Lower leg skin (tissue), 3 donors: ENCODE results near the gene AP1S1.

ENCODE experiments used
- POLR2A ChIP-seq, 2 donors: fragments of 450-650 bp; IDR thresholded peaks; one replicate each; pipeline ENCODE4 v1.6.1; 2016 to 2017; ENCODE audit warnings: antibody characterized with exemption in 2 of 2, mild to moderate bottlenecking in 1 of 2, moderate library complexity in 1 of 2
- TF ChIP-seq, protein P1 (sequence below), 3 donors: fragments of 450-650 bp; IDR thresholded peaks; one replicate each; pipeline ENCODE4 v1.5.1; 2016; ENCODE audit warnings: antibody characterized with exemption in 3 of 3, mild to moderate bottlenecking in 3 of 3, moderate library complexity in 2 of 3

DNA sequence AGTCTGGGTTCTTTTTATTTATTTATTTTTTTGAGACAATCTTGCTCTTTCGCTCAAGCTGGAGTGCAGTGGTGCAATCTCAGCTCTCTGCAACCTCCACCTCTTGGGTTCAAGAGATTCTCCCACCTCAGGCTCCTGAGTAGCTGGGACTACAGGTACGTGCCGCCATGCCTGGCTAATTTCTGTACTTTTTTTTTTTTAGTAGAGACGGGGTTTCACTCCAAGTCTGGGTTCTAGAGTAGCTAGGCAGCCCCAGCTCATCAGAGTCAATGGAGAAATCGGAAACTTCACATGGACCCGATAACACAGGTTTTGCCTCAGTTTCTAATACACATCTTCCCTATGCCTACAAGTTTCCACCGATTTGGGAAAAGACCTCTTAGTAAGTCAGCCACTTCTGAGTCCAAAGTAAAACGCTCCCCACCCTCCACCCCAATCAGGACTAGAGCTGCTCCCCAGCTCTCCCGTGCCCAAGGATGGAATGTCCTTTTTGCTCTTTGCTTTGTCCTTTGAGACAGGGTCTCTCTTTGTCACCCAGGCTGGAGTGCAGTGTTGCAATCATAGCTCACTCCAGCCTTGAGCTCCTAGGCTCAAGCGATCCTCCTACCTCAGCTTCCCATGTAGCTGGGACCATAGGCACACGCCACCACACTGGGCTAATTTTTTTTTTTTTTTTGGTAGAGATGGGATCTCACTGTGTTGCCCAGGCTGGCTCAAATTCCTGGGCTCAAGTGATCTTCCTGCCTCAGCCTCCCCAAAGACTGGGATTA lies 31.2 kb upstream of the AP1S1 start:
- TF ChIP-seq, protein P1, sequence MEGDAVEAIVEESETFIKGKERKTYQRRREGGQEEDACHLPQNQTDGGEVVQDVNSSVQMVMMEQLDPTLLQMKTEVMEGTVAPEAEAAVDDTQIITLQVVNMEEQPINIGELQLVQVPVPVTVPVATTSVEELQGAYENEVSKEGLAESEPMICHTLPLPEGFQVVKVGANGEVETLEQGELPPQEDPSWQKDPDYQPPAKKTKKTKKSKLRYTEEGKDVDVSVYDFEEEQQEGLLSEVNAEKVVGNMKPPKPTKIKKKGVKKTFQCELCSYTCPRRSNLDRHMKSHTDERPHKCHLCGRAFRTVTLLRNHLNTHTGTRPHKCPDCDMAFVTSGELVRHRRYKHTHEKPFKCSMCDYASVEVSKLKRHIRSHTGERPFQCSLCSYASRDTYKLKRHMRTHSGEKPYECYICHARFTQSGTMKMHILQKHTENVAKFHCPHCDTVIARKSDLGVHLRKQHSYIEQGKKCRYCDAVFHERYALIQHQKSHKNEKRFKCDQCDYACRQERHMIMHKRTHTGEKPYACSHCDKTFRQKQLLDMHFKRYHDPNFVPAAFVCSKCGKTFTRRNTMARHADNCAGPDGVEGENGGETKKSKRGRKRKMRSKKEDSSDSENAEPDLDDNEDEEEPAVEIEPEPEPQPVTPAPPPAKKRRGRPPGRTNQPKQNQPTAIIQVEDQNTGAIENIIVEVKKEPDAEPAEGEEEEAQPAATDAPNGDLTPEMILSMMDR (IDR thresholded peaks at IDR 0.05), result no peak
- no peak for TF ChIP-seq POLR2A (IDR thresholded peaks at IDR 0.05)
